ENCODE measurements around the gene TEX2. TPM values are rescaled to one million over a fixed set of nuclear protein-coding genes. Genes with fewer than 3 reads are reported as not detected.
A peak's percentile ranks its signal among the peaks of the same experiment; 100 is the strongest.
"Not testable (repeated sequence)": the region's sequence is repeated elsewhere in the genome, so short reads cannot be mapped to it uniquely, and the experiment has no call there.

TEX2 gene
- total RNA-seq, 2 donors from 2014 or later = 8.4 to 8.7 TPM

DNA sequence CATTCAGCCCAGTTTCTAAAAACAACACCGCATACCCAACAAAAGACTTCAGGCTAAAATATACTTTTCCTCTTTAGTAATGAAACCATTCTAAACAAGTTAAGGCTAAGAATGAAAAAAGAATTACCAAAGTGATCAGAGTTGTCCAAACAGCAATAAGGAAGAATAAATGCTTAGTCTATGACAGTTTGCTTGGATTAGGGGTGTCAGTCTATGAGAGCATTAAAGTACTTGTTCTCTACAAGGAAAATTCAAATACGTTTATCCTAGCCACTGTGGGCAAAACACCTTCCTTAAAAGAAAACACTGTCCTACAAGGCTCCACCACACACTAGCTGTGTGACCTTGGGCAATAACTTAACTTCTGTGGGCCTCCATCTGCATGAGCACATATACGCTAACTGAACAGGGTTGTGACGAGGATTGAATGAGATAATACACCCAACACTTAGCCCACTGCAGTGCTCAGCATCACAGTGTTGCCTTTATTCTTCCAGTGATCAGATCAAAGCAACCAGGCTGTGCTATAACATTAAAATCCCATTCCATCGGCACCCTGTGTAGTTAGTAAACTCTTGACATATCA, 53.6 kb downstream of the TEX2 start:
- no peaks in the 10 kb centered on the region for H3K27me3 Mint-ChIP-seq
- no peak overlapping the region for H3K27ac Mint-ChIP-seq
- DNase-seq (no peak), ATAC-seq (no peak)
- peaks cover 13% of the 10 kb centered on the region for H3K36me3 Mint-ChIP-seq (ENCODE audit: low read depth)
- peaks cover 13% of the 10 kb centered on the region for H3K4me1 Mint-ChIP-seq
- H3K4me3 Mint-ChIP-seq = no peak overlapping the region
- no peaks in the 10 kb centered on the region for H3K9me3 ChIP-seq (ENCODE audit: control insufficient read depth, low read length, poor library complexity, severe bottlenecking)

DNA sequence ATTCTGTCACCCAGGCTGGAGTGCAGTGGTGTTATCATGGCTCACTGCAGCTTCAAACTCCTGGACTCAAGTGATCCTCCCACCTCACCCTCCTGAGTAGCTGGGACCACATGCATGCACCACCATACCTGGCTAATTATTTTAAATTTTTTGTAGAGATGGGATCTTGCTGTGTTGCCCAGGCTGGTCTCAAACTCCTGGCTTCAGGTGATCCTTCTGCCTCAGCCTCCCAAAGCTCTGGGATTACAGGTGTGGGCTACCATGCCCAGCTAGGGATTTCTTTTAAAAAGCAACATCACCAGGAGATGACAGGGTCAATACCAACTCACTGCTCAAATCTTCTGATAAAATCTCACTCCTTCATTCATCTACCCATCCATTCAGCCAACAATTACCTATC, 54.4 kb downstream of the TEX2 start:
- not testable (repeated sequence) for ATAC-seq; H3K9me3 ChIP-seq (ENCODE audit: control insufficient read depth, low read length, poor library complexity, severe bottlenecking); H3K4me3 Mint-ChIP-seq; H3K27ac Mint-ChIP-seq; DNase-seq; H3K27me3 Mint-ChIP-seq
- peaks cover 13% of the 10 kb centered on the region for H3K4me1 Mint-ChIP-seq
- peaks cover 13% of the 10 kb centered on the region for H3K36me3 Mint-ChIP-seq (ENCODE audit: low read depth)

DNA sequence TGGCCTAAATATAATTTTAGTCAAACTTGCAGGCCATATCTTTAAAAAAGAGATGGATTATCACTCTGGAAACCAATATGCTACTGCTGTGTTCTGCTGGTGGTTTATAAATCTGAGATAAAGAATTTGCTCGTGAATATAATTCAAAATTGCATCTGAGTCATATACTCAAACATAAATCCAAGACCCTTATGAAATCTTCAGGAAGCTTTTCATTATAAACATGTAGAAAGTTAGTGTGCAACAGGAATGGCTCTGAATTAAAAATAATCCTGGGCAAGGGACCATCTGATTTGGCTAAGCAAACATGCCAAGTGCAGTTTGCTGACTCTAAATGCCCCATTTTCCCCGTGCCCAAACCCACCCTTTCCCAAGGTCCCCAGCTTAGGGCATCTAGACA, 57.3 kb downstream of the TEX2 start:
- H3K27me3 Mint-ChIP-seq = no peaks in the 10 kb centered on the region
- no peak overlapping the region for H3K4me3 Mint-ChIP-seq
- H3K36me3 Mint-ChIP-seq (ENCODE audit: low read depth) = peaks cover 2% of the 10 kb centered on the region
- H3K9me3 ChIP-seq (ENCODE audit: control insufficient read depth, low read length, poor library complexity, severe bottlenecking) = no peaks in the 10 kb centered on the region
- H3K4me1 Mint-ChIP-seq = peaks cover 21% of the 10 kb centered on the region
- no peak overlapping the region for H3K27ac Mint-ChIP-seq
- DNase-seq = no peak
- no peak for ATAC-seq

DNA sequence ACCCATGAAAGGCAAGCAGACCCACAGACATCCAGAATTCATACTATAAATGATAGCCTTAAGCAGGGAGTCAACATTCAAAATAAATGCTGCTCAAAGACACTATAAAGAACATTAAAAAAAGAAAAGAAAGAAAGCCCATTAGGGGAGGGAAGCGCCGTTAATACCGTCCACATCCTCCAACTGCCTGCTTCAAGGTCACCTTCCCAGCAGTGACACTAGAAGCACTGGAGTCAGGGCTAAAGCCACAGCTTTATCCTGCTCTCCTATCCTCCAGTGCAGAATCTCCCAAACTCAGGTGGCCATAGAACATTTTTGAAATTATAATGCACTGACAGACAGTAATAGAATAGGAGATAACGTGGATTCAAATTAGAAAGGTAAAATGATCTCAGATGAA, 59.4 kb downstream of the TEX2 start:
- H3K4me1 Mint-ChIP-seq = peaks cover 23% of the 10 kb centered on the region
- no peaks in the 10 kb centered on the region for H3K27me3 Mint-ChIP-seq
- no peaks in the 10 kb centered on the region for H3K9me3 ChIP-seq (ENCODE audit: control insufficient read depth, low read length, poor library complexity, severe bottlenecking)
- no peak overlapping the region for H3K4me3 Mint-ChIP-seq
- peaks cover 2% of the 10 kb centered on the region for H3K36me3 Mint-ChIP-seq (ENCODE audit: low read depth)
- H3K27ac Mint-ChIP-seq = peak overlapping the region; percentile 51
- ATAC-seq = no peak
- DNase-seq = no peak

DNA sequence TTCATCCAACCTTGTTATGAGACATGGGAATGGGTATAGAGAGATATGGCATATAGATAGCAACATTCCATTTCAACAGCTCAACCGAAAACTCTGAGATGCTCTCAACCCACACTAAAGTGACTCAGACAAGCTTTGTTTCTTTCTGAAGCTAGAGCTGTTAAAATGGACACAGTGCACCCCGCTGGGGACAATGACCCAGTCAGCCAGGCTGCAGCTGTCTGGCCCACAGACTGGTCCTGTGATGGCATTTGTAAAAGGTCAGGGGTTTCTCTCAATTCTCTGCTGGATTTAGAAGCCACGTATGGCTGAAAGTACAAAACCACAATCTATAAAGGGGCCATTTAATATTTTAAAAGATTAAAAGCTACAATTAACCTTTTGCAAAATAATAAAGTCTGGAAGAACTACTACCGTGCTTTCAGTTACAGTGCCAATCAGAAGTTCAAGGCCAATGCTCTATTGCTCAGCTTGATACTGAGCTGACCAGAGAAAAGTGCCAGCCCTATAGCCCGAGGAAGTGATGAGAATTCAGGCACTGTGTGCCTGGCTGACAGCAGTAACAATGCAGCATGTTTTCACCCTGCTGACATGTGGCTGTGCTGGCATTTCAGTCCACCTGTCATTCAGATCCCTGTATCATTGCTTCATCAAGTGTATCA, 60.2 kb downstream of the TEX2 start:
- Mint-ChIP-seq H3K27me3 (no peaks in the 10 kb centered on the region), H3K36me3 (ENCODE audit: low read depth) (peaks cover 2% of the 10 kb centered on the region), H3K4me1 (peaks cover 23% of the 10 kb centered on the region), H3K27ac (peak overlapping the region; percentile 51), H3K4me3 (no peak overlapping the region)
- ATAC-seq (no peak), DNase-seq (no peak)
- H3K9me3 ChIP-seq (ENCODE audit: control insufficient read depth, low read length, poor library complexity, severe bottlenecking) = no peaks in the 10 kb centered on the region

DNA sequence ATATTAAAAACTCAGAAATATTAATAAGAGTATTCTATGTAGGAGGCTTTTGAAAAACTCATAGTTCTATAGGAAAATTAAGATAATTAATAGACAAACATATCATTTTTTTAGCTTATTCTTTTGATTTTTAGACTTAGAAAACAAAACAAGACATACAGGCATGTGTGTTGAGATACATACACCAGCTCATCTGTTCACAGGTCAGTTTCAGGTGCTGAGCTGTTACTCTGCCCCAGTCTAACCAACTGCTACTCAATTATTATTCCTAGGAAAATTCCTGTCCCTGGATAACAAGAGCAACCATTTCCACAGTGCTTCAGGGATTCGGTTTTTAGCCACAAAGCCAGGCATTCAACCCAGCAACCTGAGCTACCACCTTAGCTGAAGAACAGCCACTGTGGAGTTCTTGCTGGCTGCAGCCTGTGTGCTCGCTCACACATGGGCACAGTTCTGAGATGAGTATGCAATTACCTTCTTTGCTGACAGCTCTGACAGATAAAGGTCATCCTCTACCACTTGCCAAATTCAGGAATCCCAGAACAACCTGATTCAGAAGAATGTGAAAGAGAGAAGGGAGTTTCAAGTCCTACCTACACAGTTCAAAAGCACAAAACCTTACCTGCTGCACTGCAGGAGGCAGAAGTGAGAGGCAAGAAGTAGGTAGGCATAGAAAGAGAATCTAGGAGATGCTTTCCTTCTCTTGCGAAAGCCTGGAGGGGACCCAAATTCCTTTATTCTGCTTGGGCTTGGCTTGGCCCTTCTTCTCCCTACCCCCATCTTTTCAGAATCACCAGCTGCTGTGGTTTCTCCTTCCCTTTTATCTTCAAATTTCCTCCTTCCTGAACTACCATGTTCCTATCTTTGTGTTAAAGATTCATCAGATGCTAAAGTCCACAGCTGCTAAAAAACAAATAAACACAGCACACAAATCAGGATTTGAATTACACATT, 62.7 kb downstream of the TEX2 start:
- H3K27ac Mint-ChIP-seq = no peak overlapping the region
- peaks cover 15% of the 10 kb centered on the region for H3K4me1 Mint-ChIP-seq
- no peak for ATAC-seq
- no peaks in the 10 kb centered on the region for H3K9me3 ChIP-seq (ENCODE audit: control insufficient read depth, low read length, poor library complexity, severe bottlenecking)
- H3K27me3 Mint-ChIP-seq = no peaks in the 10 kb centered on the region
- no peak for DNase-seq
- H3K36me3 Mint-ChIP-seq (ENCODE audit: low read depth) = peaks cover 2% of the 10 kb centered on the region
- no peak overlapping the region for H3K4me3 Mint-ChIP-seq

DNA sequence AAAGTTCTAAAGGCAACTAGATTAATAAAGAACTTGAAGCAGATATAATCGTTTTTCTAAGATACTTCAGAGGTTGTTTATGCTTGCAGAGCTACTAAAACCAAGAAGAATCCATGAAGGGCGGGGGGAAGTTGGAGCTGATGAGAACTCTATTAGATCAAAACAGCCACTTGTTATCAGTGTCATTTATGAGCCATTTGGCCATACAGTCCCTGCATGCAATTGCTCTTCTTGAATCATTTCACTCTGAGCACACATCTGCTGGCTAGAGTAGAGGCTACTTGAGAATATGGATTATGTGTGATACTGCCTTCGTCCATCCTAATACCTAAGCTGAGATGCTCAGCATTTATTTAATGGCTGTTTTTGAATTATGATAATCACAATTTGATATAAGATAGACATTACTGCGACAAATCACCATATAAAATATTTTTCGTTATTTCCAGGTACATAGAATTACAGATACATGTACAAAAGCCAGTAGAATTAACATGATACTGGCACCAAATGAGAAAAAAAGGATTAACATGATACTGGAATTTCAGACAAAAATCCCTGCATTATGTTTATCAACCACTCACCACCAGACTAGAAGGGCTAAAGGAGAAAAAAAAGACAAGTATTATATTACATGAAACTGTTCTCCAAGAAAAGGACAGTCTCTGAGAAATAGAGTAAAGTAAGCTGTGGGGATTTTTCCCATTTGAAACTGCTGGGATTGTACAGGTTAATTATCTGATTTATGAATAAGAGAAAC, 64.5 kb downstream of the TEX2 start:
- Mint-ChIP-seq H3K27ac (no peak overlapping the region), H3K27me3 (no peaks in the 10 kb centered on the region)

DNA sequence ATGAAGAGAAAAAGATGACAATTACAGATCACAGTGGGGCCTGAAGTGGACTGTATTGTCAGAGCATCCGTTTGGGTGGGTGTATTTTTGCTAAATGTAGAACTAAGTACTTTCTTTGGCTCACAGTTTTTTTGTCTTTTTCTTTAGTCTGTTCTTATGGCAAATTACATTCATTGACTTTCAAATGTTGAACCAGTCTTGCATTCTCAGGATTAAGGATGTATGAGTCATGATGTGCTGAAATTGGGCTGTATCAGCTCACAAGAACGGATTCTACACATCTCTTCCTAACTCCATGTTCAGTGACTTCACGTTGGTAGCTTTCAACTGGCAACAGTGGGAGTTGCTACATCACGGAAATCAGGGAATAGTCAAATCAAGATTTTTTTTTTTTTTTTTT, 66.5 kb downstream of the TEX2 start:
- ATAC-seq (no peak), DNase-seq (no peak)
- no peaks in the 10 kb centered on the region for H3K27me3 Mint-ChIP-seq
- H3K4me3 Mint-ChIP-seq = no peak overlapping the region
- H3K4me1 Mint-ChIP-seq = peaks cover 8% of the 10 kb centered on the region
- no peaks in the 10 kb centered on the region for H3K9me3 ChIP-seq (ENCODE audit: control insufficient read depth, low read length, poor library complexity, severe bottlenecking)
- H3K27ac Mint-ChIP-seq = no peak overlapping the region
- H3K36me3 Mint-ChIP-seq (ENCODE audit: low read depth) = peaks cover 5% of the 10 kb centered on the region

More for the DNA sequence above, 64.5 kb downstream of the TEX2 start:
- Mint-ChIP-seq H3K4me1 (peaks cover 14% of the 10 kb centered on the region), H3K36me3 (ENCODE audit: low read depth) (peaks cover 3% of the 10 kb centered on the region), H3K4me3 (no peak overlapping the region)
- DNase-seq = no peak
- ATAC-seq = no peak
- no peaks in the 10 kb centered on the region for H3K9me3 ChIP-seq (ENCODE audit: control insufficient read depth, low read length, poor library complexity, severe bottlenecking)

DNA sequence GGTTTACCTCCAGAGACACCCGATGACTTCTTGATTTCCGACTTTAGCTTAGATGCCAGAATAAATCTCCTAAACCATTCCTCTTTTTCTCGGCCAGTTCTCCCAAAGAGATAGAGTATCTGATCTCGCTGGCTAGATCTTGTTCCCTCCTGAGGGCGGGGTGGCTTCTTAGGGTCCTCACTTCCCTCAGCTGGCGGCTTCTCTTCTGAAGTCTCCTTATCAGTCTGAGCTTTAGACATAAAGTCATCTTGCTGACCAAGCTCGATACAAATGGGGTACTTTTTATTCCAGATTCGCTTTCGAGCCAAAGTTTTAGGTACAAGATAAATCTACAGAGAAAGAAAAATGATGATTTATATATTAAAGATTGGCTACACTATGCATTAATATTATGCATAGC, 69.5 kb downstream of the TEX2 start:
- DNase-seq (no peak), ATAC-seq (no peak)
- peaks cover 5% of the 10 kb centered on the region for H3K36me3 Mint-ChIP-seq (ENCODE audit: low read depth)
- H3K27me3 Mint-ChIP-seq = no peaks in the 10 kb centered on the region
- H3K27ac Mint-ChIP-seq = no peak overlapping the region
- H3K4me1 Mint-ChIP-seq = no peaks in the 10 kb centered on the region
- H3K4me3 Mint-ChIP-seq = no peak overlapping the region
- no peaks in the 10 kb centered on the region for H3K9me3 ChIP-seq (ENCODE audit: control insufficient read depth, low read length, poor library complexity, severe bottlenecking)

DNA sequence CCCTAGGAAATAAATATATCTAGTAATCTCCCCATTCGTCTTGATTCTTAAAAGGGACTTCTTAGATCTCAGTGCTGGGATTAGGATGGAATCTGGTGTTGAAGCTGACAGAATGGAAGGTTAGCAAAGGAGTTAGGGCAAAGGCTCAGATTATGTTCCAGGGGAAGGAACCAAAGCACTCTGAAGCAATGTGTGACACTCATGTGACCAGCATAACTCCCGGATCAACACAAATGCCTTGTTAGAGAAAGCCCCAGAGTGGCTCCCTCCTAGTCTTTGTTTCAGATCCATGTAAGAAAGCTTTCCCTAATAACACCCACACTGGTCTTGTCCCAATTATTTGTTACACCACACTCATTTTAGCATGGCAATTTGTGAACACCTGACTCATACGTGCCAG, 70.5 kb downstream of the TEX2 start:
- no peaks in the 10 kb centered on the region for H3K9me3 ChIP-seq (ENCODE audit: control insufficient read depth, low read length, poor library complexity, severe bottlenecking)
- Mint-ChIP-seq H3K4me3 (no peak overlapping the region), H3K27ac (no peak overlapping the region), H3K4me1 (no peaks in the 10 kb centered on the region), H3K36me3 (ENCODE audit: low read depth) (peaks cover 8% of the 10 kb centered on the region), H3K27me3 (no peaks in the 10 kb centered on the region)
- ATAC-seq (no peak), DNase-seq (no peak)

DNA sequence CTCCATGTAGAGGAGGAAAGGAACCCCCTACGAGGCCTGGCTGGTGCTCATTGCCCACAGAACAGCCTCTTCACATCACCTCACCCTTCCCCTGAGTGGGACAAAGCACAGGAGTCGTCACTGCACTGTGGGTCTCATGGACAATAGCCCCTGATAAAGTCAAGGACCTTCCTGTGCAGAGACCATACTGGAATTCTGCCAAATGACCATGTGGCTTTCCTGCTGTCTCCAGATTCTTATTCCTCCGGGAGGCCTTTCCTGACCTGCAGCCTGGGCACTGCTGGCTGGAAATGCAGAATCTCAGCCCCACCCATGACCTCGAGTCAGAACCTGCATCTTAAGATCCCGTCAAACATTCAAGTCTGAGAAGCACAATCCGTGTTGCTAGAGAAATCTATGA, 72.6 kb downstream of the TEX2 start:
- no peaks in the 10 kb centered on the region for H3K9me3 ChIP-seq (ENCODE audit: control insufficient read depth, low read length, poor library complexity, severe bottlenecking)
- DNase-seq (no peak), ATAC-seq (no peak)
- Mint-ChIP-seq H3K4me1 (no peaks in the 10 kb centered on the region), H3K27ac (no peak overlapping the region), H3K27me3 (no peaks in the 10 kb centered on the region), H3K4me3 (no peak overlapping the region), H3K36me3 (ENCODE audit: low read depth) (peaks cover 10% of the 10 kb centered on the region)

DNA sequence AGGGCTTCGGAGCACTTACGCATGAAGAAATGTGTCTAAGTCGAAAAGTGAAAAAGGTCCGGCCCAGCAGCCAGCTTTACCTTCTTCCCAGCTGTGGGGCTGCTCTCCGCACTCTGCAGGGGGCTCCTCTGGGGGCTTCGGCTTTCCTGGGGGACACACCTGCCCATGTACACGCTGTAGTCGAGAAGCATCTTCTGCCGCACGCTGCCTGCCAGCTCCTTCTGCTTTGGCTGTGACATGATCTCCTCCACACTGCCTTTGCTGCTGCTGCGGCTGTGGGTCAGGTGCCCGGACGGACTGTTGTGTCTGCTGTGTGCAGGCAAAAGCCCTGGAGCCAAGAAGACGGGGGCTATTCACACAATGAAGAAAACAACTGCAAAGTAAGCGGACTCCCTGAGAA, 75.0 kb downstream of the TEX2 start:
- H3K27me3 Mint-ChIP-seq = no peaks in the 10 kb centered on the region
- DNase-seq (no peak), ATAC-seq (no peak)
- no peak overlapping the region for H3K27ac Mint-ChIP-seq
- peaks cover 7% of the 10 kb centered on the region for H3K36me3 Mint-ChIP-seq (ENCODE audit: low read depth)
- H3K4me1 Mint-ChIP-seq = peaks cover 3% of the 10 kb centered on the region
- H3K9me3 ChIP-seq (ENCODE audit: control insufficient read depth, low read length, poor library complexity, severe bottlenecking) = no peaks in the 10 kb centered on the region
- no peak overlapping the region for H3K4me3 Mint-ChIP-seq
